Measurements from ENCODE around the gene KYNU.

The KYNU gene

GRCh38 chr2:142952018-142952417 lies 74.6 kb downstream of the KYNU start:
- DNase-seq (ENCODE audit: low read depth, low spot score) = no peak

GRCh38 chr2:142952793-142953494 lies 75.5 kb downstream of the KYNU start:
- H3K27ac ChIP-seq = no peak overlapping the region
- no peak for DNase-seq (ENCODE audit: low read depth, low spot score)

More at GRCh38 chr2:142952018-142952417, 74.6 kb downstream of the KYNU start:
- no peak overlapping the region for H3K27ac ChIP-seq

- DNase-seq (ENCODE audit: low read depth, low spot score) = no peak
- no peak overlapping the region for H3K27ac ChIP-seq
Measured at GRCh38 chr2:142954493-142954892, 77.0 kb downstream of the KYNU start.

GRCh38 chr2:142957144-142957543 lies 79.7 kb downstream of the KYNU start:
- no peak for DNase-seq (ENCODE audit: low read depth, low spot score)
- H3K27ac ChIP-seq = no peak overlapping the region

- H3K27ac ChIP-seq = no peak overlapping the region
- DNase-seq (ENCODE audit: low read depth, low spot score) = no peak
Measured at GRCh38 chr2:142961202-142961601, 83.7 kb downstream of the KYNU start.

GRCh38 chr2:142965443-142965842 lies 88.0 kb downstream of the KYNU start:
- DNase-seq (ENCODE audit: low read depth, low spot score) = no peak
- H3K27ac ChIP-seq = no peak overlapping the region

- DNase-seq (ENCODE audit: low read depth, low spot score) = no peak
- H3K27ac ChIP-seq = no peak overlapping the region
Measured at GRCh38 chr2:142966284-142966683, 88.8 kb downstream of the KYNU start.

- no peak for DNase-seq (ENCODE audit: low read depth, low spot score)
- H3K27ac ChIP-seq = no peak overlapping the region
Measured at GRCh38 chr2:142967060-142967459, 89.6 kb downstream of the KYNU start.

- peak overlapping the region; percentile 97 for H3K27ac ChIP-seq
Measured at GRCh38 chr2:142973160-142973821, 95.8 kb downstream of the KYNU start.

GRCh38 chr2:142973822-142974207 lies 96.4 kb downstream of the KYNU start:
- peak overlapping the region; percentile 97 for H3K27ac ChIP-seq
- peak; percentile 65 for DNase-seq (ENCODE audit: low read depth, low spot score)

More at GRCh38 chr2:142973160-142973821, 95.8 kb downstream of the KYNU start:
- DNase-seq (ENCODE audit: low read depth, low spot score) = no peak

GRCh38 chr2:142974288-142975024 lies 97.0 kb downstream of the KYNU start:
- peak overlapping the region; percentile 97 for H3K27ac ChIP-seq

GRCh38 chr2:142975239-142975638 lies 97.8 kb downstream of the KYNU start:
- peak overlapping the region; percentile 97 for H3K27ac ChIP-seq
- DNase-seq (ENCODE audit: low read depth, low spot score) = no peak

More at GRCh38 chr2:142974288-142975024, 97.0 kb downstream of the KYNU start:
- peak; percentile 51 for DNase-seq (ENCODE audit: low read depth, low spot score)

- peak overlapping the region; percentile 42 for H3K27ac ChIP-seq
- DNase-seq (ENCODE audit: low read depth, low spot score) = no peak
Measured at GRCh38 chr2:142980246-142981068, 103.0 kb downstream of the KYNU start.

GRCh38 chr2:142981069-142981378 lies 103.6 kb downstream of the KYNU start:
- DNase-seq (ENCODE audit: low read depth, low spot score) = no peak
- H3K27ac ChIP-seq = no peak overlapping the region

- H3K27ac ChIP-seq = no peak overlapping the region
- DNase-seq (ENCODE audit: low read depth, low spot score) = no peak
Measured at GRCh38 chr2:142981756-142982155, 104.3 kb downstream of the KYNU start.

- no peak overlapping the region for H3K27ac ChIP-seq
- no peak for DNase-seq (ENCODE audit: low read depth, low spot score)
Measured at GRCh38 chr2:142983174-142983573, 105.7 kb downstream of the KYNU start.

- H3K27ac ChIP-seq = no peak overlapping the region
- no peak for DNase-seq (ENCODE audit: low read depth, low spot score)
Measured at GRCh38 chr2:142984657-142985056, 107.2 kb downstream of the KYNU start.

- no peak for DNase-seq (ENCODE audit: low read depth, low spot score)
- no peak overlapping the region for H3K27ac ChIP-seq
Measured at GRCh38 chr2:142987044-142987443, 109.6 kb downstream of the KYNU start.

GRCh38 chr2:142989273-142990204 lies 112.1 kb downstream of the KYNU start:
- no peak overlapping the region for H3K27ac ChIP-seq
- no peak for DNase-seq (ENCODE audit: low read depth, low spot score)

Data from epithelial cell of prostate (primary cell).